Neural progenitor cell (in vitro differentiated cells): ENCODE results near the gene NAP1L3. TPM values are rescaled to one million over a fixed set of nuclear protein-coding genes. Genes with fewer than 3 reads are reported as not detected.
A peak's percentile ranks its signal among the peaks of the same experiment; 100 is the strongest.

Experiments
- DNase-seq: peaks from one replicate; pipeline ENCODE4 v3.0.0-alpha.2; 2016; ENCODE audit warnings: low spot score
- H2AFZ ChIP-seq: fragments of 200-600 bp; sonication (generic); replicated peaks from 2 replicates; pipeline ENCODE4 v1.6.1; 2016; ENCODE audit warnings: antibody characterized with exemption
- H3F3A ChIP-seq: fragments of 200-600 bp; sonication (generic); 2 replicates; pipeline ENCODE4 v1.6.1; 2016; ENCODE audit warnings: antibody characterized with exemption, low read depth
- H3K27ac ChIP-seq: fragments of 200-600 bp; sonication (generic); 2 replicates; pipeline ENCODE4 v1.5.1; 2016; ENCODE audit warnings: mild to moderate bottlenecking
- H3K27me3 ChIP-seq: fragments of 200-600 bp; sonication (generic); 2 replicates; pipeline ENCODE4 v1.6.1; 2016; ENCODE audit warnings: mild to moderate bottlenecking, moderate library complexity
- H3K36me3 ChIP-seq: fragments of 200-600 bp; sonication (generic); 2 replicates; pipeline ENCODE4 v1.5.1; 2016
- H3K4me1 ChIP-seq: fragments of 200-600 bp; sonication (generic); 2 replicates; pipeline ENCODE4 v1.6.1; 2016; ENCODE audit warnings: mixed run types
- H3K4me2 ChIP-seq: fragments of 200-600 bp; sonication (generic); 2 replicates; pipeline ENCODE4 v1.6.1; 2016
- H3K4me3 ChIP-seq: fragments of 200-600 bp; sonication (generic); 2 replicates; pipeline ENCODE4 v1.5.1; 2016
- H3K79me2 ChIP-seq: fragments of 200-600 bp; sonication (generic); 2 replicates; pipeline ENCODE4 v1.6.1; 2016; ENCODE audit warnings: low read depth
- H3K9ac ChIP-seq: fragments of 200-600 bp; sonication (generic); 2 replicates; pipeline ENCODE4 v1.6.1; 2016
- H3K9me3 ChIP-seq: fragments of 200-600 bp; sonication (generic); 2 replicates; pipeline ENCODE4 v1.5.1; 2016; ENCODE audit warnings: low read depth
- H4K20me1 ChIP-seq: fragments of 200-600 bp; sonication (generic); 2 replicates; pipeline ENCODE4 v1.6.1; 2016; ENCODE audit warnings: low read depth
- H3K27ac Mint-ChIP-seq: 3 replicates; pipeline ENCODE4 v1.8.0; 2021; ENCODE audit warnings: mixed read lengths
- H3K27me3 Mint-ChIP-seq: 2 replicates; pipeline ENCODE4 v1.8.0; 2022; ENCODE audit warnings: low read depth, mild to moderate bottlenecking, inconsistent platforms, moderate library complexity, mixed read lengths; ENCODE audit not compliant: insufficient read depth
- H3K36me3 Mint-ChIP-seq: 3 replicates; pipeline ENCODE4 v1.8.0; 2021; ENCODE audit warnings: mixed read lengths
- H3K4me1 Mint-ChIP-seq: 3 replicates; pipeline ENCODE4 v1.8.0; 2021; ENCODE audit warnings: mixed read lengths
- H3K4me3 Mint-ChIP-seq: 3 replicates; pipeline ENCODE4 v1.8.0; 2021; ENCODE audit warnings: mild to moderate bottlenecking, moderate library complexity, mixed read lengths
- H3K9me3 Mint-ChIP-seq: 3 replicates; pipeline ENCODE4 v1.8.0; 2020; ENCODE audit warnings: mixed read lengths
- EZH2 ChIP-seq: fragments of 200-600 bp; sonication (generic); IDR thresholded peaks from 2 replicates; pipeline ENCODE4 v1.6.1; 2017; ENCODE audit warnings: antibody characterized with exemption, mild to moderate bottlenecking, moderate library complexity
- EZH2phosphoT487 ChIP-seq: fragments of 200-600 bp; sonication (generic); IDR thresholded peaks from 2 replicates; pipeline ENCODE4 v1.6.1; 2017; ENCODE audit warnings: antibody characterized with exemption
- total RNA-seq: library from RNA; depleted of rRNA; stranded (reverse); fragments of >200 nt; gene quantifications from 2 replicates; pipeline ENCODE4 v1.2.3, GENCODE V29; 2015; ENCODE audit warnings: low replicate concordance
- TF ChIP-seq, protein P1 (sequence below): fragments of 200-600 bp; sonication (generic); IDR thresholded peaks from 2 replicates; pipeline ENCODE4 v1.5.1; 2017; ENCODE audit warnings: antibody characterized with exemption, mild to moderate bottlenecking

Gene NAP1L3
- total RNA-seq, 1 donor from 2014 or later: 88.5 TPM

DNA sequence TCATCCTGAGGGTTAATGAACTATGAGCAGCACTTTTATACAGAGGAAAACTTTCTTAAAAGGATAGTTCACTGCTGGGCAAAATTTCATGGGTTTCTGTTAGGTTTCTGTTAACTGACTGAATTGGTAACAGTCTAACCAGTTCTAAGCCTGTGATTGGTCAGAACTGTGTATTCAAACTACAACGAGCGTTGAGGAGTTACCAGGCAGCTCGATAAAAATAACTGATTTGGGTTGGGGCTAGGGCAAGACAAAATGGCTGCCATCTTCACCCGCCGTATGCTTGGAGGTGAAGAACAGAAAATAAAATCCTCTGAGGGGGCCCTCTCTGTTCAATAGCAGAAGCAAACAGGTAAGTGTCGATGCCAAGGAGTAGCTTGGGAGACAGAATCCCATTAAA, 22.6 kb upstream of the NAP1L3 start:
- no peaks in the 10 kb centered on the region for H4K20me1 ChIP-seq
- Mint-ChIP-seq H3K9me3 (no peaks in the 10 kb centered on the region), H3K4me1 (no peaks in the 10 kb centered on the region), H3K27me3 (no peaks in the 10 kb centered on the region), H3K27ac (no peak overlapping the region), H3K4me3 (no peak overlapping the region), H3K36me3 (no peaks in the 10 kb centered on the region)
- no peaks in the 10 kb centered on the region for H3K36me3 ChIP-seq
- H3K4me2 ChIP-seq: no peak overlapping the region
- no peaks in the 10 kb centered on the region for H3K27me3 ChIP-seq
- no peaks in the 10 kb centered on the region for H3K4me1 ChIP-seq
- TF ChIP-seq, protein P1, sequence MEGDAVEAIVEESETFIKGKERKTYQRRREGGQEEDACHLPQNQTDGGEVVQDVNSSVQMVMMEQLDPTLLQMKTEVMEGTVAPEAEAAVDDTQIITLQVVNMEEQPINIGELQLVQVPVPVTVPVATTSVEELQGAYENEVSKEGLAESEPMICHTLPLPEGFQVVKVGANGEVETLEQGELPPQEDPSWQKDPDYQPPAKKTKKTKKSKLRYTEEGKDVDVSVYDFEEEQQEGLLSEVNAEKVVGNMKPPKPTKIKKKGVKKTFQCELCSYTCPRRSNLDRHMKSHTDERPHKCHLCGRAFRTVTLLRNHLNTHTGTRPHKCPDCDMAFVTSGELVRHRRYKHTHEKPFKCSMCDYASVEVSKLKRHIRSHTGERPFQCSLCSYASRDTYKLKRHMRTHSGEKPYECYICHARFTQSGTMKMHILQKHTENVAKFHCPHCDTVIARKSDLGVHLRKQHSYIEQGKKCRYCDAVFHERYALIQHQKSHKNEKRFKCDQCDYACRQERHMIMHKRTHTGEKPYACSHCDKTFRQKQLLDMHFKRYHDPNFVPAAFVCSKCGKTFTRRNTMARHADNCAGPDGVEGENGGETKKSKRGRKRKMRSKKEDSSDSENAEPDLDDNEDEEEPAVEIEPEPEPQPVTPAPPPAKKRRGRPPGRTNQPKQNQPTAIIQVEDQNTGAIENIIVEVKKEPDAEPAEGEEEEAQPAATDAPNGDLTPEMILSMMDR: no peak
- TF ChIP-seq EZH2phosphoT487 (no peak), EZH2 (no peak)
- DNase-seq: no peak
- H3K9ac ChIP-seq: no peak overlapping the region
- H3K79me2 ChIP-seq: no peaks in the 10 kb centered on the region
- no peak overlapping the region for H2AFZ ChIP-seq
- H3F3A ChIP-seq: no peaks in the 10 kb centered on the region
- H3K9me3 ChIP-seq: no peaks in the 10 kb centered on the region
- no peak overlapping the region for H3K4me3 ChIP-seq
- H3K27ac ChIP-seq: no peak overlapping the region

DNA sequence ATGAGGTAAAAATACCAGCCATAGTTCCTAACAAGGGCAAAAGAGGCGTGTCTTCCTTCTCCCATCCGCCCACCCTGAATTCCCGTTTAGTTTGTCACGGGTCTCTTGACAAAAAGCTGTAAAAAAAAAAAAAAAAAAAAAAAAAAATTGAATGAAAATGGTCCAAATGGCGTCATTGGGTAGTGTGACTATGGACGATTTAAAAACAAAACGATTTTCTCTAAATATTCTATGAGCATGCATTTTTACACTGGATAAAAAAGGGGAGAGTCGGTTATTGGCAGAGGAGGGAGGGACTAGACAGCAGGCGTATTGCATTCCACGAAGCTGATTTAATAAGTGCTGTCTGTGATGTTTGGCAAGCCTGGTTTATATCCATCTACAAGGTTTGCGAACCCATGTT, 492 bp upstream of the NAP1L3 start, which contains the start of gene FAM133A:
TSS of gene FAM133A (plus strand) at position 338 of the 403 bp plus-strand sequence. CDS start 35,214 bp downstream, outside the sequence.
- Mint-ChIP-seq H3K27me3 (no peaks in the 10 kb centered on the region), H3K4me3 (peak within 1 kb of the TSS; percentile 99)
- H3K36me3 ChIP-seq: peaks cover 3% of the 10 kb centered on the region

DNA sequence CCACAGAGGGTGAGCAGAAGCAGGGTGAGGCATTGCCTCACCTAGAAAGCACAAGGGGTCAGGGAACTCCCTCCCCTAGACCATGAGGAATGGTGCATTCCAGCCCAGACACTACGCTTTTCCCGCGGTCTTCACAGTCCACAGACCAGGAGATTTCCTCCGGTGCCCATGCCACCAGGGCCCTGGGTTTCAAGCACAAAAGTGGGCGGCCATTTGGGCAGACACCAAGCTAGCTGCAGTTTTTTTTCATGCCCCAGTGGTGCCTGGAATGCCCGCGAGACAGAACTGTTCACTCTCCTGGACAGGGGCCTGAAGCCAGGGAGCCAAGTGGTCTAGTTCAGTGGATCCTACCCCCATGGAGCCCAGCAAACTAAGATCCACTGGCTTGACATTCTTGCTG, 12.8 kb downstream of the NAP1L3 start:
- Histone ChIP-seq H3K27me3 (no peaks in the 10 kb centered on the region), H3K4me3 (no peak overlapping the region), H3F3A (no peaks in the 10 kb centered on the region), H4K20me1 (no peaks in the 10 kb centered on the region), H3K36me3 (no peaks in the 10 kb centered on the region), H2AFZ (no peak overlapping the region), H3K4me1 (no peaks in the 10 kb centered on the region), H3K9ac (no peak overlapping the region), H3K4me2 (no peak overlapping the region), H3K9me3 (no peaks in the 10 kb centered on the region), H3K79me2 (no peaks in the 10 kb centered on the region), H3K27ac (no peak overlapping the region)
- Mint-ChIP-seq H3K4me1 (peaks cover 5% of the 10 kb centered on the region), H3K27me3 (peaks cover under 1% of the 10 kb centered on the region), H3K27ac (no peak overlapping the region), H3K9me3 (peaks cover 4% of the 10 kb centered on the region), H3K4me3 (no peak overlapping the region), H3K36me3 (no peaks in the 10 kb centered on the region)
- TF ChIP-seq, protein P1: no peak
- no peak for TF ChIP-seq EZH2phosphoT487
- no peak for TF ChIP-seq EZH2
- DNase-seq: no peak

More for the DNA sequence above, 492 bp upstream of the NAP1L3 start, which contains the start of gene FAM133A:
- H3K9me3 ChIP-seq: no peaks in the 10 kb centered on the region
- H3K27ac ChIP-seq: peak within 1 kb of the TSS; percentile 94
- peaks cover 6% of the 10 kb centered on the region for H3F3A ChIP-seq
- TF ChIP-seq EZH2phosphoT487 (no peak), EZH2 (no peak)
- TF ChIP-seq, protein P1: no peak
- peak within 1 kb of the TSS; percentile 91 for H3K9ac ChIP-seq
- H3K4me3 ChIP-seq: peak within 1 kb of the TSS; percentile 98
- peak within 1 kb of the TSS; percentile 99 for H2AFZ ChIP-seq
- DNase-seq: no peak
- Mint-ChIP-seq H3K4me1 (peaks cover 20% of the 10 kb centered on the region), H3K36me3 (no peaks in the 10 kb centered on the region), H3K9me3 (no peaks in the 10 kb centered on the region), H3K27ac (peak within 1 kb of the TSS; percentile 95)
- peak within 1 kb of the TSS; percentile 77 for H3K4me2 ChIP-seq
- H3K27me3 ChIP-seq: no peaks in the 10 kb centered on the region
- peaks cover 24% of the 10 kb centered on the region for H3K79me2 ChIP-seq
- H4K20me1 ChIP-seq: no peaks in the 10 kb centered on the region
- peaks cover 13% of the 10 kb centered on the region for H3K4me1 ChIP-seq
